ENCODE measurements around the gene AK5. TPM values are rescaled to one million over a fixed set of nuclear protein-coding genes. Genes with fewer than 3 reads are reported as not detected.
"Not testable (repeated sequence)": the region's sequence is repeated elsewhere in the genome, so short reads cannot be mapped to it uniquely, and the experiment has no call there.

Gene AK5
- total RNA-seq, 1 donor from 2014 or later = not detected

- Mint-ChIP-seq H3K36me3 (ENCODE audit: low read depth, unreplicated experiment) (no peaks in the 10 kb centered on the region), H3K4me1 (ENCODE audit: unreplicated experiment) (no peaks in the 10 kb centered on the region), H3K9me3 (ENCODE audit: unreplicated experiment) (no peaks in the 10 kb centered on the region), H3K27me3 (ENCODE audit: unreplicated experiment) (peaks cover 1% of the 10 kb centered on the region), H3K4me3 (ENCODE audit: unreplicated experiment) (no peak overlapping the region), H3K27ac (ENCODE audit: unreplicated experiment) (no peak overlapping the region)
- TF ChIP-seq CTCF (IDR thresholded peaks at IDR 0.05; ENCODE audit: unreplicated experiment) = no peak
- DNase-seq (ENCODE audit: low spot score) = no peak
These were observed 223.2 kb downstream of the AK5 start for GRCh38 chr1:77504986-77505385.

DNA sequence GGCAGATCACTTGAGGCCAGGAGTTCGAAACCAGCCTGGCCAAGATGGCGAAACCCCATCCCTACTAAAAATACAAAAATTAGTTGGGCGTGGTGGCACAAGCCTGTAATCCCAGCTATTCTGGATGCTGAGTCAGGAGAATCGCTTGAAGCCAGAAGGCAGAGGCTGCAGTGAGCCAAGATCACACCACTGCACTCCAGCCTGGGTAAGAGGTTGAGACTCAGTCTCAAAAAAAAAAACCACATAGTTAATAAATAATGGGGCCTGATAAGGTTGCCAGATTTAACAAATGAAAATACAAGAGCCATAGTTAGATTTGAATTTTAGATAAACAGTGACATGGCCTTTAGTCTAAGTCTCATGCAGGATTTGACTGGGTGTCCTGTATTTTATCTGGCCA is 225.0 kb downstream of the AK5 start:
- no peak for DNase-seq (ENCODE audit: low spot score)
- Mint-ChIP-seq H3K27me3 (ENCODE audit: unreplicated experiment) (no peaks in the 10 kb centered on the region), H3K36me3 (ENCODE audit: low read depth, unreplicated experiment) (no peaks in the 10 kb centered on the region), H3K27ac (ENCODE audit: unreplicated experiment) (no peak overlapping the region), H3K4me1 (ENCODE audit: unreplicated experiment) (no peaks in the 10 kb centered on the region), H3K9me3 (ENCODE audit: unreplicated experiment) (no peaks in the 10 kb centered on the region), H3K4me3 (ENCODE audit: unreplicated experiment) (no peak overlapping the region)
- no peak for TF ChIP-seq CTCF (IDR thresholded peaks at IDR 0.05; ENCODE audit: unreplicated experiment)

DNA sequence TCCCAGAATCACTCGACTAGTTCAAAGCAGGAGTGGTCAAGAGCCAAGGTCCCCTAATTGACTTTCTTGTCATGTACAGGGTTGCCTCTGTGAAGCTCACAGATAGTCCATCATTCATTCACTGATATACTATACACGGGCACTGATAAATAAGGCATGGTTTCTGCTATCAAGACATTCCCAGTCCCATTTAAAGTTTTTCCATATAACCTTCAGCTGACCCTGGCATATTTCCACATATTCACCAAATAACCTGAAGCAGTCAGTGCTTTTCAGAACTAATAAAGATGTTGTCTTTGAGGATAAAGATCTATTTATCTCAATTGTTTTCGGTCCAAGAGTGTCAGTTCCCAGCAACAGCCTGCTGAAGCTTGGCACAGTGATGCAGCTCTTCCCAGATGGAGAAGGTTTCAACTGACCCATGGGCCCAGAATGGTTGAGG is 227.3 kb downstream of the AK5 start:
- H3K4me3 Mint-ChIP-seq (ENCODE audit: unreplicated experiment) = no peak overlapping the region
- DNase-seq (ENCODE audit: low spot score) = no peak

DNA sequence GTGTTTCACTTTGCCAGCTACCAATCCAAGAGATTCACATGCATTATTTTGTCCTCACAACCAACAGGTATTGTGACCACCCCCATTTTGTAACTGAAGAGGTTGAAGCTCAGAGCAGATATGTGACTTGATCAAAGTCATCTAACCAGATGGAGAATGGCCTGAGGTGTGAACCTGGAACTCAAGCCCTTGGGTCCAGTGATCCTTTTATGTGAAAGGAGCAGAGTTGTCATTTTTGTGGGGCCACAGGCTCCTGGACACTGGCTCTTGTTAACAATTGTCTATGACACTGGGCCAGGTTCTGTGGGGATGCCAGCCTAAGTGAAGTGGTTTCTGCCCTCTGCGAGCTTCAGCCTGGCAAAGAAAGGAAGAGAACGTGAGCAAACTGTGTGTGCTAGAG is 228.1 kb downstream of the AK5 start:
- H3K4me3 Mint-ChIP-seq (ENCODE audit: unreplicated experiment) = no peak overlapping the region

More for the DNA sequence above, 227.3 kb downstream of the AK5 start:
- H3K36me3 Mint-ChIP-seq (ENCODE audit: low read depth, unreplicated experiment) = no peaks in the 10 kb centered on the region
- H3K9me3 Mint-ChIP-seq (ENCODE audit: unreplicated experiment) = no peaks in the 10 kb centered on the region
- no peaks in the 10 kb centered on the region for H3K4me1 Mint-ChIP-seq (ENCODE audit: unreplicated experiment)
- no peaks in the 10 kb centered on the region for H3K27me3 Mint-ChIP-seq (ENCODE audit: unreplicated experiment)
- no peak overlapping the region for H3K27ac Mint-ChIP-seq (ENCODE audit: unreplicated experiment)
- TF ChIP-seq CTCF (IDR thresholded peaks at IDR 0.05; ENCODE audit: unreplicated experiment) = no peak

DNA sequence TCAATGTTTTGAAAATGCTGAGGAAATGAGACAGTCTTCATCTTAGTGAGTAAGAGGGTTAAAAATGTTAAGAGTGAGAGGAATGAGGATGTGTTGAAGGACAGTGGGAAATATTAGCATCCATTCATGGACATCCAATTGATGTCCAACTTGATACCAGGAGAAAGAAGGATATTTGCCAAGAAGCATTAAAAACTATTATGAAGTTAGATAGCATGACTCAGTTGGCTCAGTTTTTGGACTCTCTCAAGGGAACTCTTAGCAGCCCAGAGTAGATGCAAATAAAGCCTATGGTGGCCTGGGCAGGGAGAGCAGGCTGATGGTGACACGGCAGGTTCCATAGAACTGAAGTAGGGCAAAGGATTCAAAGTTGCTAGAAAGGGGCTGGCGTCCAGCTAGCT is 229.6 kb downstream of the AK5 start:
- no peaks in the 10 kb centered on the region for H3K36me3 Mint-ChIP-seq (ENCODE audit: low read depth, unreplicated experiment)
- no peaks in the 10 kb centered on the region for H3K9me3 Mint-ChIP-seq (ENCODE audit: unreplicated experiment)
- no peaks in the 10 kb centered on the region for H3K27me3 Mint-ChIP-seq (ENCODE audit: unreplicated experiment)
- H3K4me1 Mint-ChIP-seq (ENCODE audit: unreplicated experiment) = no peaks in the 10 kb centered on the region
- no peak for TF ChIP-seq CTCF (IDR thresholded peaks at IDR 0.05; ENCODE audit: unreplicated experiment)
- no peak for DNase-seq (ENCODE audit: low spot score)
- H3K27ac Mint-ChIP-seq (ENCODE audit: unreplicated experiment) = no peak overlapping the region
- H3K4me3 Mint-ChIP-seq (ENCODE audit: unreplicated experiment) = no peak overlapping the region

More for the DNA sequence above, 228.1 kb downstream of the AK5 start:
- Mint-ChIP-seq H3K36me3 (ENCODE audit: low read depth, unreplicated experiment) (no peaks in the 10 kb centered on the region), H3K4me1 (ENCODE audit: unreplicated experiment) (no peaks in the 10 kb centered on the region), H3K9me3 (ENCODE audit: unreplicated experiment) (no peaks in the 10 kb centered on the region), H3K27me3 (ENCODE audit: unreplicated experiment) (no peaks in the 10 kb centered on the region), H3K27ac (ENCODE audit: unreplicated experiment) (no peak overlapping the region)
- DNase-seq (ENCODE audit: low spot score) = no peak
- no peak for TF ChIP-seq CTCF (IDR thresholded peaks at IDR 0.05; ENCODE audit: unreplicated experiment)

DNA sequence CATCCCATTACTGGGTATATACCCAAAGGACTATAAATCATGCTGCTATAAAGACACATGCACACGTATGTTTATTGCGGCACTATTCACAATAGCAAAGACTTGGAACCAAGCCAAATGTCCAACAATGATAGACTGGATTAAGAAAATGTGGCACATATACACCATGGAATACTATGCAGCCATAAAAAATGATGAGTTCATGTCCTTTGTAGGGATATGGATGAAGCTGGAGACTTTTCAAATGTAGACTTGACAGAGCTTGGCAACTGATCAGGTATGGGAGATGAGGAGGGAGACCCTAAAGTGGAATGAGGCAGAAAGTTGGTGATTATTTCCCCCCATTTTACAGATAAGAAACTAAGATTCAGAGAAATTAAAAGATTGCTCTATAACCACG is 230.8 kb downstream of the AK5 start:
- not testable (repeated sequence) for H3K27me3 Mint-ChIP-seq (ENCODE audit: unreplicated experiment); H3K36me3 Mint-ChIP-seq (ENCODE audit: low read depth, unreplicated experiment)

More for the DNA sequence above, 230.8 kb downstream of the AK5 start:
- not testable (repeated sequence) for H3K27ac Mint-ChIP-seq (ENCODE audit: unreplicated experiment); H3K4me3 Mint-ChIP-seq (ENCODE audit: unreplicated experiment); DNase-seq (ENCODE audit: low spot score); H3K4me1 Mint-ChIP-seq (ENCODE audit: unreplicated experiment); H3K9me3 Mint-ChIP-seq (ENCODE audit: unreplicated experiment)

All from endothelial cell (in vitro differentiated cells).